Kidney tubule cell (primary cell): ENCODE measurements around the gene RBM14.
"Not testable (repeated sequence)": the region's sequence is repeated elsewhere in the genome, so short reads cannot be mapped to it uniquely, and the experiment has no call there.

Experiments used
- DNase-seq: peaks from one replicate; pipeline ENCODE4 v3.0.0-alpha.2; 2018; ENCODE audit warnings: low spot score

Gene RBM14, protein sequence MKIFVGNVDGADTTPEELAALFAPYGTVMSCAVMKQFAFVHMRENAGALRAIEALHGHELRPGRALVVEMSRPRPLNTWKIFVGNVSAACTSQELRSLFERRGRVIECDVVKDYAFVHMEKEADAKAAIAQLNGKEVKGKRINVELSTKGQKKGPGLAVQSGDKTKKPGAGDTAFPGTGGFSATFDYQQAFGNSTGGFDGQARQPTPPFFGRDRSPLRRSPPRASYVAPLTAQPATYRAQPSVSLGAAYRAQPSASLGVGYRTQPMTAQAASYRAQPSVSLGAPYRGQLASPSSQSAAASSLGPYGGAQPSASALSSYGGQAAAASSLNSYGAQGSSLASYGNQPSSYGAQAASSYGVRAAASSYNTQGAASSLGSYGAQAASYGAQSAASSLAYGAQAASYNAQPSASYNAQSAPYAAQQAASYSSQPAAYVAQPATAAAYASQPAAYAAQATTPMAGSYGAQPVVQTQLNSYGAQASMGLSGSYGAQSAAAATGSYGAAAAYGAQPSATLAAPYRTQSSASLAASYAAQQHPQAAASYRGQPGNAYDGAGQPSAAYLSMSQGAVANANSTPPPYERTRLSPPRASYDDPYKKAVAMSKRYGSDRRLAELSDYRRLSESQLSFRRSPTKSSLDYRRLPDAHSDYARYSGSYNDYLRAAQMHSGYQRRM

DNA sequence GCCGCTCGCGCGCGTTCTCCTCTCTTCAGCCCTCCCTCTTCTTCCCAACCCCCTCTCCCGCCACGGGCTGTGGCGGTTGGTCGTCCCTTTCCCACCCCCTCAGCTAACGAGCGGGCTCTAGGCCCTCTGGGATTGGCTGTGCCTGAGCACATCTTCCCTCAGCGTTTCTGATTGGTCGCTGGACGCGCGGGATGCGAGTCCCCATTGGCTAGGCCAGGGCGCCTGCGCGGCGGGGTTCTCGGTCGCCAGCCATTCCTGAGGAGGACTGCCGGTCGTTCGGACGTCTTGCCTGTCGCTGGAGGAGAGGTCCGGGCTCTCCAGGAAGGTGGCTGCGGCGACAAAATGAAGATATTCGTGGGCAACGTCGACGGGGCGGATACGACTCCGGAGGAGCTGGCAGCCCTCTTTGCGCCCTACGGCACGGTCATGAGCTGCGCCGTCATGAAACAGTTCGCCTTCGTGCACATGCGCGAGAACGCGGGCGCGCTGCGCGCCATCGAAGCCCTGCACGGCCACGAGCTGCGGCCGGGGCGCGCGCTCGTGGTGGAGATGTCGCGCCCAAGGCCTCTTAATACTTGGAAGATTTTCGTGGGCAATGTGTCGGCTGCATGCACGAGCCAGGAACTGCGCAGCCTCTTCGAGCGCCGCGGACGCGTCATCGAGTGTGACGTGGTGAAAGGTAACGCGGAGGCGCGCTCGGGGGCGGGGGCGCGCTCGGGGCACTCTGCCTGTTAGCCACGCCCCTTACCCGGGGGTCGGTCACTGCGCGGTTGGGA, at the start of gene RBM14:
Gene RBM14, plus strand, starts transcription at position 252 of the 776 bp plus-strand sequence. Its CDS starts 91 bp downstream, at position 343.
- DNase-seq = peak; percentile 99

DNA sequence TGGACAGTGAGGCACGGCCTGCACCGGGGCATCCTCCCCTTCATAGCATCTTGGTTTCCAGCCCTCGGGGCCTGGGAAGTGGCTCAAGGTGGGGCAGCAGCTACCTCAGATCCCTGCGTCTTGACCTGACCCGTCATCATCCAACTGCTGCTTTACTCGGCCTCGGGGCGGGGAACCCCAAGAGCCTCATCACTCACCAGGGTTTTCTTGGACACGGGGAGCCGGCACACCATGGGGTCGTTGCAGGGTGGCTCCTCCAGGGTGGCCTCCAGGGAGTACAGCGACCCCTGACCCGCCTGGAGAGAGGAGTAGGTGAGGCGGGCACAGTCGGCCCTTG, 48.7 kb upstream of the RBM14 start:
- DNase-seq = no peak

DNA sequence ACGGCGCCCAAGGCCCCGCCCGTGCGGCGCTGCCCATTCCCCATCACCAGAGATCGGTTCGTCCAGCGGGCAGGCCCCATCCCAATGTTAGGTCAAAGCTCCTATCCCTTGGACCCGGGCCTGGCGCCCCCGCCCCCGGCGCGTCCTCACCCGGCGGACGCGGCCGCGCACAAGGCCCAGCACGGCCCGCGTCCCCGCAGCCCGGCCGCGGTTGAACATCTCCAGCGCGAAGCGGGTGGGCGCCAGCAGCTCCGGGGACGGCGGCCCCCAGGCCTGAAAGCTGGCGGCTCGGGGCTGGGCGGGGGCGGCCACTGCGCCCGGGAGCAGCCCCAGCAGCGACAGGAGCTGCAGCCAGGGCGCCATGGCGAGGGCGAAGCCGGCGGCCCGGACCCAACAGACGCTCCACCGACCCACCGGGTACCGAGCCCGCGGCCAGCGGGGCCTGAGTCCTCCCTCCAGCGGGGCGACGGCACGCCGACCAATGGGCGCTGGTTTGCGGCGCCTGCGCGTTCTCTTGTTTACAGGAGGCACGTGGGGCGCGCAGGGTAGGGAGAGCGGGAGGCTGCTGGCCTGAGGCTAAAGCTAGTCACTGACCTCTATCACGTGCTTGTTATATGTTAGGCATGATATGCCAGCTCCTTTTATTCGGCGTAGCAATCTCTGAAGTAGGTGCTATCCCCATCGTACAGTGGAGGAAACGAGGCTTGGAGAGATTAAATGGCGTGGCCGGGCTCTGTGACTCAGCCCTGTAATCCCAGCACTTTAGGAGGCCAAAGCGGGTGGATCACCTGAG, 48.1 kb upstream of the RBM14 start, which contains the start of gene CTSF:
Gene CTSF, minus strand, starts transcription at position 483 of the 793 bp plus-strand sequence. Its CDS starts 120 bp downstream, at position 363.
- peak; percentile 74 for DNase-seq

DNA sequence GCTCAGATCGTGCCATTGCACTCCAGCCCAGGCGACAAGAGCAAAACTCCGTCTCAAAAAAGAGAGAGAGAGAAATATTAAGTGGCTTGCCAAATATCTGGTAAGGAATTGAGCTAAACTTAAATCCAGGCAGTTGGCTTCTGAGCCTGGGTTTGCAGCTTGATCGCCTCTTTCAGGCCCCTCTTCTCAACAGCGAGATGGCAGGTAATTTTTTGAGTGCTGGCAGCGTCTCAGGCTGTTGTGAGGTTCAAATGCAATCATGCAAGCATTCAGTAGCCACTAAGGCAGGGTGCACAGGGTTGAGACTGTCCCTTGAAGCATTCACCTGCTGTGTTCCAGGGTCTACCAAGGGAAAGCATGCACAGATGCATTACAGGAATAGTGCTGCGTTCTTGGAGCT, 47.4 kb upstream of the RBM14 start:
- no peak for DNase-seq

DNA sequence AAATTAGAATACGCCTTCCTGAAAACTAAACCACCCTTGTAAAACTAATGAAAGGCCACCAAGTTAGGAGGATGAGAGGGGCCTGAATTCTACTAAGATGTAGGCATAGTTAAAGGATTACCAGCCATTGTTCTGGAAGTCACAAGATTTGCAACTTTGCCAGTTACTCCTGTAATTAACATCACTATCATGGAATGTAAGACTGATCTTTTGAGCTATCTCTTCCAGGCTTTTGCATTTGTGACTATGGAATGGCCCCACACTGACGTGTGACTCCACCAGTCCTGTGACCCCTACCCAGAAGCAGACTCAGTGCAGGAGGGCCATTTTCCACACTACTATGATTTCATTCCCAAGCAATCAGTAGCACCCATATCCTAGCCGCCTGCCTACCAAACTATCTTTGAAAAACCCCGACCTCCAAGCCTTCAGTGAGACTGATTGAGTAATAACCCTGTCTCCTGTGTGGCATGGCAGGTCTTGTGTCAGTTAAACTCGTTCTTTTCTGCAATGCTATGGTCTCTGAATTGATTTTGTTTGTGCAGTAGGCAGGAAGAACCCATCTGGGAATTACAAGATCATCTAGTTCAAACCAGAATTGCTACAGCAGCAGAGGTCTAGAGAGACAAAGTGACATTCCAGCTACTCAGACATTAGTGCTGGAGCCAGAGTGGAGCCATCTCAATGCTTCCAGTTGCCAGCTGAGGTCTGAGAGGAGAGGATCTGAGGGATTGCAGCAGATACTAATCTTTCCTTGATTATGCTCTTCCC, 46.2 kb upstream of the RBM14 start:
- no peak for DNase-seq

DNA sequence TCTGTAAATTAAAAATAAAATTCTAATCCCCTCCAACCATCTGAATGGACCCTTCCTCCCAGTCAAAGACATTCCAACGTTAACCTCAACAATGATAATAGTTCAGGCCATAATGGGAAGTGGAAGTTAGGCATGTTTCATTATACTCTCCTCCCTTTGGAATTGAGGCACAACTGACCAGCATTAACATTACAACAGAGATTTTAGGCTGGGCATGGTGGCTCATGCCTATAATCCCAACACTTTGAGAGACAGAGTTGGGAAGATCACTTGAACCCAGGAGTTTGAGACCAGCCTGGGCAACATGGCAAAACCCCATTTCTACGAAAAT, 45.6 kb upstream of the RBM14 start:
- no peak for DNase-seq

DNA sequence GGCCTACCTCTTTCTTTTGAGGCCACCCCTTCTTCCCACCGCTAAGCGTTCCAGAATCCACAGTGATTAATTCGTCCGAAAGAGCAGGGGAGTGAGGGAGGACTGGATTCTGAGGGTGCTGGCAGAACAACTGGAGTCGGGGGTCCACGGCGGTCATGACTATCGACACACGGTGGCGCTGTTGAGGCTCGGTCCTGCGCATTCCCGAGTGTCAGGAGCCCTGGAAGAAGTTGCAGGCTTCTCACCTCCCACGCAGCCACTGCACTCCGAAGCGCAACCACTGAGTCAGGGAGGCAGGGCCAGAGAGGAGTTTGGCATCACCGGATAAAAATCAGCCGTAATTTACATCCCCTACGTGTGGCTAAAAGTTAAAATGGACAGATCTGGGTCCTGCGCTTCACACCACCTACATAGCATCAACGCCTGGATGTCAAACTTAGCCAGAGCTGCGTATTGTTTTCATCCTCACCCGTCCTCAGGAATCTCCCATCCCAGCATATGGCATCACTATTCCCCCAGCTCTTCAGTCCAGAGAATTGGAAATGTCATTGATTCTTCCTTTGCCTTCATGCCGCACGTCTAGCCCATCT, 37.3 kb upstream of the RBM14 start:
- peak; percentile 65 for DNase-seq

DNA sequence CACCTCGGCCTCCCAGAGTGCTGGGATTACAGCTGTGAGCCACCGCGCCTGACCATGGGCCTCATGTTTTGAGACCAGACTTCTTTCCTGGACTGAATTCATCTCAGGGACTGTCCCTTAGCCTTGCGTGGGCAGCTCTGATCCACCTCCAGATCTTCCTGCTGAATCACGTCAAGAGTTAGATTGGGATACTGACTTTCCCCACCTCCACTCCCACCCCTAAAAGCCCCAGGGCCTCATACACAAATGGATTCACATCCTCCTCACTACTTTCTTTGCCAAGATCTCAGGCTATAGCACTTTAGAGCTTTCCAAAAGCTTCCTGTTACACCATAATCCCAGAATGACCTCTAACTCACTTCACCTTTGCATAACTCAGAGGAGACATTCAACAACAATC, 35.6 kb upstream of the RBM14 start:
- DNase-seq = no peak

DNA sequence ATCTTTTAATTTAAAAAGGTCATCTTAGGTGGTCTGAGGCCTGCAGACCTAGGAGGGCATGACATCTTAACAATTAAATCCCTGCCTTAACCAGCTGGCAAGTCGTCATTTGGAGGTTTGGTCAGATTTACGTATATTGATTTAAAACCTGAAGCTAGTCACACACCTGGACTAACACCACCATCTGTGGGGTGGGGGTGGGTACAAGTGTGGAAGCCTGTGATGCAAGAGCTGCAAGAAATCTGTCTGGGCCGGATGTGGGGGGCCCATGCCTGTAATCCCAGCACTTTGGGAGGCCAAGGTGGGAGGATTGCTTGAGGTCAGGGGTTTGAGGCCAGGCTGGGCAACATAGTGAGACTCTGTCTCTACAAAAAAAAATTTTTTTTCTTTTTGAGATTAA, 35.2 kb upstream of the RBM14 start:
- DNase-seq = no peak

DNA sequence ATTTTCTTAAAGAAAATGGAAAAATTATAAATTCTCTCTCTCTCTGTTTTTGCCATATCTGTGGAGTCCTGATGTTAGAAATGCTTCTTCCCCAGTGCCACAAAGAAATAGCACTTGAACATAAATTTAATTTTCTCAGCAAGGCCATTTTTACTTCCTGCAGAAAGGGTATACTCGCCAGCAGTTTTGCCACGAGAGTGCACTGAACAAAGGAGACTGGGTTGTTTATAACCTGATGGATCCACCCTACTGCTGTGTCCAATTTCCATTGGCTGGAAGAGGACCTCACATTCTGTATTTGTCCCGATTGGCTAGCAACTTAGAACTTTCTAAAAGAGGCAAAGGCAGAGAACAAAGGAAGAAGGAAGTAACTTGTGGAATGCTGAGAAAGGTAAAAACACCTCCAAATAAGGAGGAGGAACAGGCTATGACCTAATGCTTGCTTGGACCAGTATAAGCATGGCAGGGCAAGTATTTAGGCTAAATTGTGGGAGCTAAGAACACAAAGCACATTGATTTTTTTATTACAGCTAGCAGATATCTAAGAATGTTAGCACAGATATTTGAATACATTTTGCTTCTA, 33.8 kb upstream of the RBM14 start:
- not testable (repeated sequence) for DNase-seq

DNA sequence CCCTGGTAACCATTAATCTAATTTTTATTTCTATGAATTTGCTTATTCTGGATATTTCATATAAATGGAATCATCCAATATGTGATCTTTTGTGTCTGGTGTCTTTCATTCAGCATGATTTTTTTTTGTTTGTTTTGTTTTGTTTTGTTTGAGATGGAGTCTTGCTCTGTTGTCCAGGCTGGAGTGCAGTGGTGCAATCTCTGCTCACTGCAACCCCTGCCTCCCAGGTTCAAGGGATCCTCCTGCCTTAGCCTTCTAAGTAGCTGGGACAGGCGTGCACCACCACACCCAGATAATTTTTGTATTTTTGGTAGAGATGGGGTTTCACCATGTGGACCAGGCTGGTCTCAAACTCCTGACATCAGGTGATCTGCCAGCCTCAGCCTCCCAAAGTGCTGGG, 31.0 kb upstream of the RBM14 start:
- DNase-seq = not testable (repeated sequence)

DNA sequence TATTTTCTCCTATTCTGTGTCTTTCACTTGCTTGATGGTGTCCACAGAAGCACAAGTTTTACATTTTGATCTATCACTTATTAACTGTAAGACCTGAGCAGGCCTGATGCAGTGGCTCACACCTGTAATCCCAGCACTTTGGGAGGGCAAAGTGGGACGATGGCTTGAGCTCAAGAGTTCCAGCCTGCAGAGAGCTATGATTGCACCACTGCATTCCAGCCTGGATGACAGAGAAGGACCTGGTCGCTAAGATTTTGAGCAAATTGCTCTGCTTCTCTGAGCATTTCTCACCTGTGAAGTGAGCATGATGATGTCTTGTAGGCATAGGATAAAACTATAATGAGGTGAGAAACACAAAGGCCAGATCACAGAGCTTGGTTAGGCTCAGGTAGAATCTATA, 30.3 kb upstream of the RBM14 start:
- DNase-seq = no peak

DNA sequence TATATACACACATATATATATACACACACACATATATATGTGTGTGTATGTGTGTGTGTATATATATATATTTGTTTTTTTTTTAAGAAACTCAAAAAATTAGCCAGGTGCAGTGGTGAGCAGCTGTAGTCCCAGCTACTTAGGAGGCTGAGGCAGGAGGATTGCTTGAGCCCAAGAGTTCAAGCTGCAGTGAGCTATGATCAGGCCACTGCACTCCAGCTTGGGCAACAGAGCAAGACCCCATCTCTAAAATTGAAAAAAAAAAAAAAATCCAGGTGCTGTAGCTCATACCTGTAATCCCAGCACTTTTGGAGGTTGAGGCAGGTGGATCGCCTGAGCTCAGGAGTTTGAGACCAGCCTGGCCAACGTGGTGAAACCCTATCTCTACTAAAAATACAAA, 27.1 kb upstream of the RBM14 start:
- DNase-seq = not testable (repeated sequence)

DNA sequence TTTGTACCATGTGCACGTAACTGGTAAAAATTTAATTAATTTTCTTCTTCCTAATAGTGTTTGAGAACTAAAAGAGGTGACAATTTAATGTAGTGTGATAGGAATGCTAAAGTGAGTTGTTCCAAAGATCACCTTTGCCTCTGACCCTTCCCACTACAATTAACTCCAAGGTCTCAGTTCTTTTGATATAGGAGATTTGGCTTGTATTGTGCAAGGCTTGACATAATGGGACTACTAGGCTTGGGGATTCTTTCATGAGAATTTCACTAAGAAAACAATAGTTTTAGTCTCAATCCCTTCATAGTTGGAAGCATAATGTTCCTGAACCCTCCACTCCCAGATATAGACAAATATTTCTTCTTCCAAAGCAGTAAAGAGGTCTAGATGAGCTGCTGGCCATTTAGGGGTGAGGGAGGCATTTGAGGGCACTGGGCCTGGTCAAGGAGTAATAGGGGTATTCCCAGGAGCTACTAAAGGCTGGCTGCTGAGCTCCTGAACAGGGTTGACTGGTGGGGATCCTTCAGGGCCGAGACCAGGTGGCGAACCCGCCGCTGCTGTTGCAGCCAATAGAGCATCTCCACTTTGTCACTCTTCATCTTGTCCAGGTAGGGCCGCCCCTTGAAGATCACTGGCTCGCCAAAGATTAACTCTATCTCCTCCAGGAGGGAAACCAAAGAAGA, 26.3 kb upstream of the RBM14 start:
- DNase-seq = no peak

DNA sequence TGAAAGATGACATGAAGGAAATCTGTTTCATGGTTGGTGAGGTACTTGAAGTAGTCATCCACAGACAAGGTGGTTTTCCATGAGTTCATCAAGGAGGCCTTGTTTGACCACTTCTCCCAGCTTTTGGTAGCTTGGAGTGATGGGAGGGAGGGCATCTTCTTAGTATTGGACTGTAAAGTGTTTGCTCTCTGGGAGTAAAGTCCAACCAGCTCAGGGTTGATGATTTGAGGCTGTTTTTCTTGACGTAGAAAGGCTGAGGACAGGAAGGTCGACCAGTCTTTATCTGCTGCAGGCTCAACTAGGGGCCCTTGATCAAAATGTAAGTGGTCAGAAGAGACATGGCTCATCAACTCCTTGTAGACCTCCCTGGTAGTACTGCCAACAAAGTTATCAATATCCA, 25.3 kb upstream of the RBM14 start:
- no peak for DNase-seq

DNA sequence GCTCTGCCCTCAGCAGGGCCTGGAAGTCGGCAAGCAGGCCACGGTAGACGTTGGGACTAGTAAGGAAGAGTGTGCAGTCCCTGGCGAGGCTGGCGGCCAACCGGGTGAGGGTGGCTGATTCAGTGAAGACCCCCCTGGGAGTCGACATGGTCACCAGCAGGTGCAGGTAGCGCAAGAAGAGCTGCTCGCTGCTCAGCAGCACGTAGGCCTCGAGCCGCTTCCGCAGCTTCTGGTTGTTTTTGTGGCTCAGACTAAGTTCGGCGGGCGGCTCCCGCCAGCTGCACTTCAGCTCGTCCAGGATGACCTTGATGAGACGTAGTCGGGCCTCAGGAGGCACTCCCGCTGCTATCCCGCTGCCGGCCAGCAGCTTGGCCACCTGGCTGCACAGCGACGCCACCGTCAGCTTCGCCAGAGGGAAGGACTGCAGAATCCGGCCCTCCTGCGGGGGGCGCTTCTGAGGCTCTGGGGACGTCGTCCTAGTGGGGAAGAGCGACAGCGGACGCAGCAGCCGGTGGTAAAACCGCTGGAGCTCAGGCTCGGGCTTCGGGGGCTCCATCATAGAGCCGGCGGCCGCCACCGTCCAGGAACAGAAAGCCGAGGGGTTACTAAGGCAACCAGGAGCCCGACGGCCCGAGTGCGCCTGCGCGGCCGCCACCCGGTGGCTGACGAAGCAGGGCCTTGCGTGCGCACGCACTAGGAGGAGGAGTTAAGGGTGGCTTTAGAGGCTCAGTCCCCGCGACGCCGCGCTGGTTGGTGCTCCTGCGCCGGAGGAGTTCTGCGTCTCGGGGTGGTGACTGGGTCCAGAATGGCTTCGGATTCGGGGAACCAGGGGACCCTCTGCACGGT, 23.8 kb upstream of the RBM14 start, which contains the start of the genes CCDC87 and CCS:
Gene CCDC87, minus strand, starts transcription at position 607 of the 846 bp plus-strand sequence. Its CDS starts 48 bp downstream, at position 559.
Gene CCS, plus strand, starts transcription at position 729 of the 846 bp plus-strand sequence. Its CDS starts 77 bp downstream, at position 806.
- peak; percentile 95 for DNase-seq

DNA sequence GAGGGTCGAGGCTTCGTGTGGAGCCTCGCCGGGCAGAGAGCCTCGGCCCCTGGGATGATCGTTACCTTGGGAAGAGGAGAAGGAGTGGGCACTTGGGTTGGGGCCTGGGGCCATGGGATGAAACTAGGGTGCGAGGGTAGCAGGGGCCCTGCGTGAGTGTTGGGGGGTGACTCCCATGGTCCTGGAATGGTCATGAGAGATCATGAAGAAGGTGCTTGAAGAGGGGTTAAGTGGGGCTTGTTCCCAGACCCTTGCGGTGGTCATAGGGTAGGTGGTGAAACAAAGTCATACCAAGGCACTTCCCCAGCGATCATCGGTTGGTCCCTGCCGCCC, 23.2 kb upstream of the RBM14 start:
- no peak for DNase-seq

DNA sequence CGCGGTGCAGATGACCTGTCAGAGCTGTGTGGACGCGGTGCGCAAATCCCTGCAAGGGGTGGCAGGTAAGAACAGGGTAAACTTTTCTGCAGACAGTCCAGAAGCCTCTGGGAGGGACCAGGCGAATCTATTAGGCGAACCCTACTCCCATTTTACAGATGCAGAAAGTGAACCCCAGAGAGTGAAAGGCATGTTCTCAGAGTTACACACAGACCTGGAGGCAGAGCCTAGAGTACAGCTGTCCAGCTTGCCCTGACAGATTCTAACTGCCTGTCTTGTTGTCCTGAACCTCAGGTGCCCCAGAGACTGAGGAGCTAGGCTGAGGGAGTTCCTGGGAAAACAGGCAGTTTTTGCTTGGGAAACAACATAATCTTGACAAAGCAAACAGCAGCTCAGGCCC, 22.8 kb upstream of the RBM14 start:
- no peak for DNase-seq
